Keratinocyte (primary cell): ENCODE data around the gene PDE9A. TPM values are rescaled to one million over a fixed set of nuclear protein-coding genes. Genes with fewer than 3 reads are reported as not detected.

ENCODE experiments used
- DNase-seq: peaks from one replicate; pipeline ENCODE4 v3.0.0-alpha.2; 2011; ENCODE audit warnings: low read depth, missing footprints, low spot score
- FAIRE-seq: peaks from 2 replicates; lab custom pipeline; 2011; peaks lifted over from hg19 to GRCh38; lab: Jason Lieb, UNC
- H2AFZ ChIP-seq: 2 replicates; pipeline ENCODE4 v1.6.0; 2012; ENCODE audit warnings: low read length, control low read depth, inconsistent platforms; ENCODE audit not compliant: control insufficient read depth
- H3K27ac ChIP-seq: 2 replicates; pipeline ENCODE4 v1.5.1; 2011; ENCODE audit warnings: low read length; ENCODE audit not compliant: control insufficient read depth, insufficient read depth
- H3K27me3 ChIP-seq: 3 replicates; pipeline ENCODE4 v1.6.0; 2011; ENCODE audit warnings: low read length; ENCODE audit not compliant: control insufficient read depth, insufficient read depth; ENCODE audit errors: extremely low read depth
- H3K36me3 ChIP-seq, 2 experiments: 2 replicates in 1 of 2; 3 replicates in 1 of 2; pipeline ENCODE4 v1.5.1; 2011; ENCODE audit warnings: low read length in 2 of 2, mild to moderate bottlenecking in 1 of 2; ENCODE audit not compliant: control insufficient read depth in 2 of 2, insufficient read depth in 2 of 2; ENCODE audit errors: extremely low read depth in 1 of 2
- H3K4me1 ChIP-seq: 3 replicates; pipeline ENCODE4 v1.5.1; 2011; ENCODE audit warnings: low read length; ENCODE audit not compliant: control insufficient read depth, insufficient read depth; ENCODE audit errors: extremely low read depth
- H3K4me2 ChIP-seq: 3 replicates; pipeline ENCODE4 v1.6.0; 2011; ENCODE audit warnings: low read depth, low read length; ENCODE audit not compliant: control insufficient read depth, insufficient read depth; ENCODE audit errors: extremely low read depth
- H3K4me3 ChIP-seq, 3 experiments: fragments of 200-600 bp in 1 of 3; sonication (generic) in 1 of 3; 2 replicates in 2 of 3; 3 replicates in 1 of 3; pipeline ENCODE4 v1.5.1; 2011 to 2016; ENCODE audit warnings: low read length in 3 of 3, mild to moderate bottlenecking in 3 of 3, control low read depth in 2 of 3, inconsistent platforms in 1 of 3, low read depth in 1 of 3, mixed read lengths in 1 of 3, mixed run types in 1 of 3, moderate library complexity in 1 of 3; ENCODE audit not compliant: control insufficient read depth in 2 of 3, insufficient read depth in 2 of 3; ENCODE audit errors: extremely low read depth in 1 of 3
- H3K79me2 ChIP-seq: 2 replicates; pipeline ENCODE4 v1.6.0; 2012; ENCODE audit warnings: low read length; ENCODE audit not compliant: control insufficient read depth, insufficient read depth
- H3K9ac ChIP-seq: 3 replicates; pipeline ENCODE4 v1.6.0; 2011; ENCODE audit warnings: low read length; ENCODE audit not compliant: control insufficient read depth, insufficient read depth; ENCODE audit errors: extremely low read depth
- H3K9me1 ChIP-seq: 3 replicates; pipeline ENCODE4 v1.6.0; 2011; ENCODE audit warnings: low read length; ENCODE audit not compliant: control insufficient read depth, insufficient read depth; ENCODE audit errors: extremely low read depth
- H3K9me3 ChIP-seq: 2 replicates; pipeline ENCODE4 v1.5.1; 2012; ENCODE audit warnings: low read depth, low read length; ENCODE audit not compliant: control insufficient read depth
- H4K20me1 ChIP-seq: 3 replicates; pipeline ENCODE4 v1.6.0; 2011; ENCODE audit warnings: low read length; ENCODE audit not compliant: control insufficient read depth, insufficient read depth; ENCODE audit errors: extremely low read depth
- CTCF ChIP-seq, 3 experiments: IDR thresholded peaks in 1 of 3; conservative IDR thresholded peaks in 1 of 3; optimal IDR thresholded peaks in 1 of 3; 2 replicates in 2 of 3; 3 replicates in 1 of 3; pipeline versions ENCODE3 to v1.5.1; 2011; ENCODE audit warnings: low read length in 3 of 3, mild to moderate bottlenecking in 3 of 3, moderate library complexity in 2 of 3, control low read depth in 1 of 3, inconsistent platforms in 1 of 3; ENCODE audit not compliant: insufficient read depth in 2 of 3; ENCODE audit errors: extremely low read depth in 1 of 3
- EZH2 ChIP-seq: IDR thresholded peaks from one replicate; pipeline ENCODE4 v1.6.1; 2012; ENCODE audit warnings: inconsistent platforms, mild to moderate bottlenecking, low read length, moderate library complexity
- dilution Hi-C: fragments of 300-500 bp; cut with MboI; formaldehyde crosslinking; loops from one replicate; pipeline ENCODE4 v1.7.0; 2020; ENCODE audit warnings: low sequenced_read_pairs; ENCODE audit not compliant: extremely low pct_ligation_motif_present
- polyA plus RNA-seq, 5 experiments: library from polyadenylated mRNA; depleted of rRNA in 3 of 5; stranded (reverse) in 3 of 5; stranded (forward) in 1 of 5; unstranded in 1 of 5; fragments of >200 nt; gene quantifications; 1 replicate in 1 of 5; 2 replicates in 3 of 5; 3 replicates in 1 of 5; pipeline versions ENCODE4 v1.2.1 to v1.2.3, GENCODE V29; 2011 to 2012; ENCODE audit warnings: missing spikeins in 2 of 5, low read depth in 1 of 5, low replicate concordance in 1 of 5

The PDE9A gene
- polyA plus RNA-seq, 1 donor (not counting 4 experiments of a cell fraction or from before 2014, with no cell fraction given), result 0.13 TPM

DNA sequence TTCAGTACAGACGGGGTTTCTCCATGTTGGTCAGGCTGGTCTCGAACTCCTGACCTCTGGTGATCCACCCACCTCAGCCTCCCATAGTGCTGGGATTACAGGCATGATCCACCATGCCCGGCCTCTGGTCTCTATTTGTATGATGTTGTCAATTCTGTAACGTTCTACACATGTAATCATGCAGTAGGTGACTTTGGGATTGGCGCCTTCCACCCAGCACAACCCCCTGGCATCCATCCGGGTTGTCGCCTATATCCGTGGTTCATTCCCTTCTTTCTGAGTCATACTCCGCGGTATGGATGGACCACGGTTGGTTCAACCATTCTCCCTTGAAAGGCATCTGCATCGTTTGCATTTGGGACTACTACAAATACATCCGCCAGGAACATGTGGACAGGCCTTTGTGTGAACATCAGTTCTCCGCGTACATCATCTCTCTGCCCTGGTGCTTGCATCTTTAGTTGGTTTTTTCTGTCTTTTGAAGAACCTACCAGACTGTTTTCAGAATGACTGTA lies 72.1 kb downstream of the PDE9A start:
- FAIRE-seq, result no peak
- dilution Hi-C loops, result no loop called here

DNA sequence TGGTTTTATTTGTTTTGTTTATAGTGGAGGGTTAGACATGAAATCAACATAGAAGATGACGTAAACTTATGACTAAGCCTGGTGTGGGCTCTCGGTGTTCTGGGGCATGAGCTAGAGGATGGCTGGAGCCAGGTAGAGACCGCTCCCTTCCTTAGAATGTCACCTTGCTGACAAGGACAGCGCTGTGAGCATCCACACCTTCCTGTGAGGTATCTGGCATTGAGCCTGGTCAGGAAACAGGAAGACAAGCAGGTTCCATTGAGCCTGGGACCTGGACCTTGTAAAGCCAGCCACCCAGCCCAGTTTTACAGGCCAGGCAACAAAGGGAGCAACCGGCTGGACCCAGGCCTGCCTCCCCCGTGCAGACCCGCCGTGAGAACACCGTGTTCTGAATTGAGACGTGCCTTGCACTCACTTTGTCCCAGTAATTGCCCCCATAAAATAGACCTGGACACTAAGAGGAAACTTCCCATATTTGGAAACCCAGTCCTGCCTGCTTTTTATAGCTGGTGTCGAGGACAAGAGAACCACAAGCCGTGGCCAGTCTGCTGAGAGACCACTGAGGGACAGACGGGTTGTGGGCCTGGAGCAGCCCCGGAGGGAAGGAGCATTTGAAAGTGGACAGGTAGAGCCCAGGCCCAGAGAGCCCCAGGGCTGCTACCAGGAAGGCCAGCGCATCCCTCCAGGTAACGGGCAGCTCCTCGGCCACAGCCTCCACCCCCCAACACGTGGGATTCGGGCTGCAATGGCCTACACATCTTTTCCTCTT lies 78.0 kb downstream of the PDE9A start:
- TF ChIP-seq EZH2, result no peak
- TF ChIP-seq CTCF (optimal IDR thresholded peaks at IDR 0.05 in 1 of 3, IDR thresholded peaks at IDR 0.05 in 1 of 3, conservative IDR thresholded peaks at IDR 0.05 in 1 of 3; ENCODE audit: extremely low read depth in 1 of 3, insufficient read depth in 2 of 3, low read length in 3 of 3), result no peak

More for the DNA sequence above, 72.1 kb downstream of the PDE9A start:
- TF ChIP-seq CTCF (optimal IDR thresholded peaks at IDR 0.05 in 1 of 3, IDR thresholded peaks at IDR 0.05 in 1 of 3, conservative IDR thresholded peaks at IDR 0.05 in 1 of 3; ENCODE audit: extremely low read depth in 1 of 3, insufficient read depth in 2 of 3, low read length in 3 of 3), result no peak
- H3K9me1 ChIP-seq, result no peaks in the 10 kb centered on the region
- H3K27me3 ChIP-seq, result no peaks in the 10 kb centered on the region
- no peak for DNase-seq
- H3K36me3 ChIP-seq, result no peaks in the 10 kb centered on the region
- no peak overlapping the region for H3K27ac ChIP-seq
- no peak overlapping the region for H3K9ac ChIP-seq
- H2AFZ ChIP-seq, result no peak overlapping the region
- no peak overlapping the region for H3K4me3 ChIP-seq
- H3K4me2 ChIP-seq, result no peak overlapping the region
- peaks cover 7% of the 10 kb centered on the region for H3K4me1 ChIP-seq
- no peaks in the 10 kb centered on the region for H3K9me3 ChIP-seq
- H3K79me2 ChIP-seq, result no peaks in the 10 kb centered on the region
- H4K20me1 ChIP-seq, result no peaks in the 10 kb centered on the region

More for the DNA sequence above, 78.0 kb downstream of the PDE9A start:
- no peak overlapping the region for H3K9ac ChIP-seq
- FAIRE-seq (no peak), DNase-seq (no peak)
- no peak overlapping the region for H3K4me3 ChIP-seq
- H3K9me3 ChIP-seq, result no peaks in the 10 kb centered on the region
- H4K20me1 ChIP-seq, result no peaks in the 10 kb centered on the region
- dilution Hi-C loops, result no loop called here
- H3K4me1 ChIP-seq, result no peaks in the 10 kb centered on the region
- no peaks in the 10 kb centered on the region for H3K9me1 ChIP-seq
- no peaks in the 10 kb centered on the region for H3K79me2 ChIP-seq
- no peaks in the 10 kb centered on the region for H3K36me3 ChIP-seq
- no peaks in the 10 kb centered on the region for H3K27me3 ChIP-seq
- no peak overlapping the region for H2AFZ ChIP-seq
- no peak overlapping the region for H3K27ac ChIP-seq
- H3K4me2 ChIP-seq, result no peak overlapping the region
